Stomach (tissue), 9 donors: ENCODE measurements around the gene SF3B6. TPM values are rescaled to one million over a fixed set of nuclear protein-coding genes. Genes with fewer than 3 reads are reported as not detected.

Experiments
- DNase-seq, 2 donors: peaks; one replicate each; pipeline versions ENCODE4 v3.0.0 to v3.0.0-alpha.2; 2013 to 2019
- H3K27ac ChIP-seq, 5 donors: fragments of 200-600 bp in 4 of 5; sonication (generic) in 4 of 5; one replicate each; pipeline ENCODE4 v1.5.1; 2013 to 2019; ENCODE audit warnings: mild to moderate bottlenecking in 1 of 5, moderate library complexity in 1 of 5
- H3K27me3 ChIP-seq, 3 donors: fragments of 200-600 bp; sonication (generic); one replicate each; pipeline ENCODE4 v1.5.1; 2017 to 2019; ENCODE audit warnings: mixed run types in 1 of 3
- H3K36me3 ChIP-seq, 4 donors: fragments of 200-600 bp; sonication (generic); 1 replicate in 3 of 4; 2 replicates in 1 of 4; pipeline ENCODE4 v1.5.1; 2016 to 2019
- H3K4me1 ChIP-seq, 4 donors: fragments of 200-600 bp; sonication (generic); one replicate each; pipeline ENCODE4 v1.5.1; 2016 to 2019
- H3K4me3 ChIP-seq, 4 donors: fragments of 200-600 bp; sonication (generic) in 3 of 4; one replicate each; pipeline ENCODE4 v1.5.1; 2016 to 2019; ENCODE audit warnings: mild to moderate bottlenecking in 1 of 4
- H3K9me3 ChIP-seq, 4 donors: fragments of 200-600 bp; sonication (generic); one replicate each; pipeline ENCODE4 v1.5.1; 2016 to 2019
- CTCF ChIP-seq, 7 experiments: fragments of 450-650 bp in 4 of 7; fragments of 200-600 bp in 3 of 7; sonication (generic) in 3 of 7; IDR thresholded peaks; one replicate each; pipeline ENCODE4 v1.5.1; 2016 to 2019; ENCODE audit warnings: antibody characterized with exemption in 7 of 7, control low read depth in 2 of 7, mild to moderate bottlenecking in 1 of 7
- EP300 ChIP-seq: sonication (generic); formaldehyde crosslinking; IDR thresholded peaks from one replicate; pipeline ENCODE4 v1.6.1; 2017; ENCODE audit warnings: antibody characterized with exemption
- POLR2A ChIP-seq, 4 donors: fragments of 450-650 bp; IDR thresholded peaks; one replicate each; pipeline ENCODE4 v1.6.1; 2016; ENCODE audit warnings: antibody characterized with exemption in 4 of 4, control low read depth in 2 of 4, mild to moderate bottlenecking in 1 of 4, moderate library complexity in 1 of 4
- POLR2AphosphoS5 ChIP-seq, 3 donors: sonication (generic); formaldehyde crosslinking; IDR thresholded peaks; one replicate each; pipeline ENCODE4 v1.6.1; 2016; ENCODE audit warnings: antibody characterized with exemption in 3 of 3
- WGBS, 5 donors: extraction: QIAGEN DNeasy Blood & Tissue Kit in 3 of 5; methylation state at CpG; one replicate each; pipeline versions ENCODE4 v1.1.5 to v1.1.7; 2013 to 2018; 5-methylcytosine and 5-hydroxymethylcytosine counted together
- intact Hi-C: fragments of 100-400 bp; cut with DNase I; formaldehyde crosslinking; loops from one replicate; pipeline ENCODE4 v1.15.1; 2023; ENCODE audit warnings: low total_unique reads
- polyA plus RNA-seq, 3 donors: library from polyadenylated mRNA; stranded (reverse); fragments of 200-250 nt; gene quantifications; one replicate each; pipeline ENCODE4 v1.2.3, GENCODE V29; 2013
- small RNA-seq, 4 donors: library from RNA; depleted of rRNA; stranded (forward); fragments of <200 nt; gene quantifications; one replicate each; pipeline ENCODE3, GENCODE V24; 2016
- total RNA-seq, 5 donors: library from RNA; depleted of rRNA; stranded (reverse); fragments of >200 nt; gene quantifications; one replicate each; pipeline versions ENCODE4 v1.1.0 to v1.2.3, GENCODE V29; 2014 to 2016
- donor health status: healthy with polysubstance abuse.
- donor health status: Bipolar disorder and iron deficiency.
- donor health status: healthy.

The SF3B6 gene
- total and polyA plus RNA-seq, 8 donors = 18.8 to 139 (median 89.2) TPM

- no peak for TF ChIP-seq CTCF (IDR thresholded peaks at IDR 0.05)
- no peak for TF ChIP-seq POLR2AphosphoS5 (IDR thresholded peaks at IDR 0.05)
- no peak for TF ChIP-seq POLR2A (IDR thresholded peaks at IDR 0.05)
- TF ChIP-seq EP300 = no peak
- no peak for DNase-seq
- Histone ChIP-seq H3K27me3 (no peaks in the 10 kb centered on the region), H3K9me3 (no peaks in the 10 kb centered on the region), H3K27ac (no peak overlapping the region), H3K4me1 (no peaks in the 10 kb centered on the region), H3K4me3 (no peak overlapping the region), H3K36me3 (peaks cover 3 to 30% (median 25%) of the 10 kb centered on the region in 4 donors)
- 74 to 82% (median 76%) methylated on average over 5 of the region's 5 CpGs for WGBS, 5 donors
- intact Hi-C loops = no loop called here
Observed at GRCh38 chr2:24019729-24020128, 56.4 kb downstream of the SF3B6 start.

GRCh38 chr2:24018241-24018640 lies 57.9 kb downstream of the SF3B6 start:
- intact Hi-C loops = no loop called here
- WGBS, 5 donors = 80 to 88% (median 85%) methylated on average over 9 of the region's 9 CpGs
- TF ChIP-seq POLR2A (IDR thresholded peaks at IDR 0.05) (no peak), POLR2AphosphoS5 (IDR thresholded peaks at IDR 0.05) (no peak), EP300 (no peak), CTCF (IDR thresholded peaks at IDR 0.05) (no peak)

GRCh38 chr2:24017711-24018110 lies 58.4 kb downstream of the SF3B6 start:
- no peak overlapping the region for H3K27ac ChIP-seq
- no peak overlapping the region for H3K4me3 ChIP-seq
- H3K27me3 ChIP-seq = peaks cover 0 to 2% (median 0%) of the 10 kb centered on the region in 3 donors
- no peak for DNase-seq
- 70 to 86% (median 80%) methylated on average over 8 of the region's 8 CpGs for WGBS, 5 donors
- TF ChIP-seq CTCF (IDR thresholded peaks at IDR 0.05) = no peak
- TF ChIP-seq EP300 = no peak
- TF ChIP-seq POLR2A (IDR thresholded peaks at IDR 0.05) = no peak
- no peak for TF ChIP-seq POLR2AphosphoS5 (IDR thresholded peaks at IDR 0.05)
- no peaks in the 10 kb centered on the region for H3K4me1 ChIP-seq
- H3K9me3 ChIP-seq = no peaks in the 10 kb centered on the region
- peaks cover 0 to 10% (median 6%) of the 10 kb centered on the region in 4 donors for H3K36me3 ChIP-seq
- intact Hi-C loops = no loop called here

More at GRCh38 chr2:24018241-24018640, 57.9 kb downstream of the SF3B6 start:
- no peaks in the 10 kb centered on the region for H3K4me1 ChIP-seq
- H3K36me3 ChIP-seq = peaks cover 0 to 15% (median 11%) of the 10 kb centered on the region in 4 donors
- H3K27ac ChIP-seq = no peak overlapping the region
- no peaks in the 10 kb centered on the region for H3K27me3 ChIP-seq
- DNase-seq = no peak
- H3K9me3 ChIP-seq = no peaks in the 10 kb centered on the region
- H3K4me3 ChIP-seq = no peak overlapping the region

Small RNA genes lying within 50 kb of the gene (small RNA-seq; reads per million reads assigned to genes)
- gene RNU6-370P = 0 reads per million in 4 donors

Other genes starting within 250 kb of the SF3B6 start
- 10 to 100 TPM; 13.4 to 67.0 (median 42.6) TPM for gene ATAD2B, start 149.2 kb downstream of the SF3B6 start, total RNA-seq
- gene ATAD2B, start 149.2 kb downstream of the SF3B6 start, polyA plus RNA-seq = 1 to 10 TPM; 2.0 to 4.3 (median 2.2) TPM
- gene UBXN2A, start 135.9 kb downstream of the SF3B6 start, total RNA-seq = 10 to 100 TPM in 3 of 5 donors, 1 to 10 TPM in 2; 3.6 to 53.6 (median 11.1) TPM
- 1 to 10 TPM; 4.4 to 8.9 (median 6.4) TPM for gene UBXN2A, start 135.9 kb downstream of the SF3B6 start, polyA plus RNA-seq
- not detected for gene MFSD2B, start 66.2 kb downstream of the SF3B6 start, total RNA-seq
- under 1 TPM in 2 of 3 donors, not detected in 1; 0.12 to 0.61 TPM for gene MFSD2B, start 66.2 kb downstream of the SF3B6 start, polyA plus RNA-seq
- 10 to 100 TPM in 1 of 5 donors, 1 to 10 TPM in 4; 1.2 to 25.9 (median 4.9) TPM for gene WDCP, start 28.9 kb downstream of the SF3B6 start, total RNA-seq
- 1 to 10 TPM; 1.5 to 2.0 (median 1.8) TPM for gene WDCP, start 28.9 kb downstream of the SF3B6 start, polyA plus RNA-seq
- gene FKBP1B, start 26.6 kb downstream of the SF3B6 start, total RNA-seq = 10 to 100 TPM in 1 of 5 donors, 1 to 10 TPM in 3, not detected in 1; 1.3 to 13.6 (median 7.3) TPM
- gene FKBP1B, start 26.6 kb downstream of the SF3B6 start, polyA plus RNA-seq = 10 to 100 TPM; 21.1 to 34.3 (median 30.4) TPM
- 100 to 1,000 TPM in 1 of 5 donors, 10 to 100 TPM in 3, 1 to 10 TPM in 1; 9.3 to 103 (median 38.7) TPM for gene TP53I3, start 8.5 kb upstream of the SF3B6 start, total RNA-seq
- 10 to 100 TPM; 23.7 to 66.6 (median 47.0) TPM for gene TP53I3, start 8.5 kb upstream of the SF3B6 start, polyA plus RNA-seq
- gene PFN4, start 47.0 kb upstream of the SF3B6 start, total RNA-seq = 1 to 10 TPM in 1 of 5 donors, not detected in 4; 1.8 TPM
- under 1 TPM in 2 of 3 donors, not detected in 1; 0.48 to 0.56 TPM for gene PFN4, start 47.0 kb upstream of the SF3B6 start, polyA plus RNA-seq
- gene FAM228B, start 47.1 kb upstream of the SF3B6 start, total RNA-seq = 10 to 100 TPM in 3 of 5 donors, 1 to 10 TPM in 1, not detected in 1; 8.5 to 43.2 (median 26.0) TPM
- 10 to 100 TPM in 2 of 3 donors, 1 to 10 TPM in 1; 8.4 to 15.9 (median 11.9) TPM for gene FAM228B, start 47.1 kb upstream of the SF3B6 start, polyA plus RNA-seq
- 1 to 10 TPM in 2 of 5 donors, not detected in 3; 1.3 to 1.7 TPM for gene FAM228A, start 98.7 kb upstream of the SF3B6 start, total RNA-seq
- gene FAM228A, start 98.7 kb upstream of the SF3B6 start, polyA plus RNA-seq = 1 to 10 TPM in 1 of 3 donors, under 1 TPM in 2; 0.23 to 2.3 (median 0.50) TPM